SK-N-MC (cell line): ENCODE measurements around the gene TEAD1.

Source experiments
- EZH2 ChIP-seq: fragments of 200-600 bp; sonication (generic); IDR thresholded peaks from one replicate; pipeline ENCODE4 v1.6.1; 2017; ENCODE audit warnings: antibody characterized with exemption
- FOXP2 ChIP-seq: optimal IDR thresholded peaks from 2 replicates; pipeline ENCODE3; 2011; ENCODE audit warnings: mild to moderate bottlenecking, moderate library complexity; ENCODE audit not compliant: insufficient read depth; ENCODE audit errors: extremely low read length, control extremely low read depth
- POLR2AphosphoS5 ChIP-seq: IDR thresholded peaks from 2 replicates; pipeline ENCODE4 v1.6.1; 2012; ENCODE audit warnings: mild to moderate bottlenecking, low read depth, low read length, borderline replicate concordance

- TF ChIP-seq EZH2 = no peak
- TF ChIP-seq POLR2AphosphoS5 = no peak
- TF ChIP-seq FOXP2 = no peak
Measured at GRCh38 chr11:12762278-12762677, 88.1 kb downstream of the TEAD1 start.
